BLaER1 (cell line): Measurements from ENCODE around the gene C6.
"Not testable (repeated sequence)": the region's sequence is repeated elsewhere in the genome, so short reads cannot be mapped to it uniquely, and the experiment has no call there.

ENCODE experiments used
- H3K27ac ChIP-seq: shearing (Covaris generic); formaldehyde crosslinking; 2 replicates; pipeline ENCODE4 v1.8.1; 2022
- H3K27me3 ChIP-seq: shearing (Covaris generic); formaldehyde crosslinking; 2 replicates; pipeline ENCODE4 v1.8.1; 2022
- H3K36me3 ChIP-seq: shearing (Covaris generic); formaldehyde crosslinking; 2 replicates; pipeline ENCODE4 v1.8.1; 2022
- H3K4me1 ChIP-seq: shearing (Covaris generic); formaldehyde crosslinking; 2 replicates; pipeline ENCODE4 v1.8.1; 2022
- H3K4me2 ChIP-seq: shearing (Covaris generic); formaldehyde crosslinking; 2 replicates; pipeline ENCODE4 v1.8.1; 2022
- H3K4me3 ChIP-seq: shearing (Covaris generic); formaldehyde crosslinking; 2 replicates; pipeline ENCODE4 v1.8.1; 2022
- H3K9ac ChIP-seq: shearing (Covaris generic); formaldehyde crosslinking; 2 replicates; pipeline ENCODE4 v1.8.1; 2022
- H3K9me3 ChIP-seq: shearing (Covaris generic); formaldehyde crosslinking; 2 replicates; pipeline ENCODE4 v1.8.1; 2022
- H4K20me1 ChIP-seq: shearing (Covaris generic); formaldehyde crosslinking; 2 replicates; pipeline ENCODE4 v1.8.1; 2022
- Cebpa-rat ChIP-seq: shearing (Covaris generic); IDR thresholded peaks from 2 replicates; pipeline ENCODE4 v1.8.1; 2022

Gene C6

GRCh38 chr5:41232797-41233196 is 19.5 kb upstream of the C6 start:
- no peaks in the 10 kb centered on the region for H3K4me1 ChIP-seq
- H3K4me3 ChIP-seq, result no peak overlapping the region
- H3K36me3 ChIP-seq, result no peaks in the 10 kb centered on the region
- no peak overlapping the region for H3K4me2 ChIP-seq
- peaks cover 14% of the 10 kb centered on the region for H3K9me3 ChIP-seq
- TF ChIP-seq Cebpa-rat, result no peak
- no peaks in the 10 kb centered on the region for H4K20me1 ChIP-seq
- H3K27ac ChIP-seq, result no peak overlapping the region
- no peak overlapping the region for H3K9ac ChIP-seq
- H3K27me3 ChIP-seq, result no peaks in the 10 kb centered on the region

- not testable (repeated sequence) for H3K27me3 ChIP-seq, H3K4me2 ChIP-seq, H3K4me3 ChIP-seq, H3K36me3 ChIP-seq, H3K27ac ChIP-seq, H3K9ac ChIP-seq, H3K4me1 ChIP-seq, H4K20me1 ChIP-seq
- peaks cover 14% of the 10 kb centered on the region for H3K9me3 ChIP-seq
Observed at GRCh38 chr5:41230276-41230675, 16.9 kb upstream of the C6 start.

DNA sequence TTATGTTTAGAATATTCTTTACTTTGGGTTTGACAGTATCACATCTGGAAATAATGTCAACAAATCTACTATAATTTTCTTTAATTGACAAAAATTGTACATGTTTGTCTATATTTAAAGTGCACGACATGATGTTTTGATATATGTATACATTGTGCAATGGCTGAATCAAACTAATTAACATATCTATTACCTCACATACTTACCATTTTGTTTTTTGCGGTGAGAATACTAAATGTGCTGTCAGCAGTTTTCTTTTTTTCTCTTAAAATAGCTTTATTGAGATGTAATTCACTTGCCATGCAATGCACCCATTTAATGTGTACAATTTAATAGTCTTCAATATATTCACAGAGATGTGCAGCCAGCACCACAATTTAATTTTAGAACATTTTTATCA is 10.6 kb upstream of the C6 start:
- H3K27me3 ChIP-seq, result no peaks in the 10 kb centered on the region
- no peak for TF ChIP-seq Cebpa-rat
- no peaks in the 10 kb centered on the region for H4K20me1 ChIP-seq
- H3K9me3 ChIP-seq, result no peaks in the 10 kb centered on the region
- H3K4me3 ChIP-seq, result no peak overlapping the region
- no peak overlapping the region for H3K27ac ChIP-seq
- H3K4me2 ChIP-seq, result no peak overlapping the region
- no peak overlapping the region for H3K9ac ChIP-seq
- no peaks in the 10 kb centered on the region for H3K4me1 ChIP-seq
- H3K36me3 ChIP-seq, result no peaks in the 10 kb centered on the region

GRCh38 chr5:41219658-41220269 is 6.4 kb upstream of the C6 start:
- Histone ChIP-seq H3K9ac (no peak overlapping the region), H3K27ac (no peak overlapping the region), H3K4me2 (no peak overlapping the region), H3K4me1 (no peaks in the 10 kb centered on the region), H4K20me1 (no peaks in the 10 kb centered on the region), H3K4me3 (no peak overlapping the region), H3K36me3 (no peaks in the 10 kb centered on the region), H3K27me3 (no peaks in the 10 kb centered on the region), H3K9me3 (no peaks in the 10 kb centered on the region)
- no peak for TF ChIP-seq Cebpa-rat

GRCh38 chr5:41218929-41219657 is 5.8 kb upstream of the C6 start:
- H3K9ac ChIP-seq, result no peak overlapping the region
- H3K4me1 ChIP-seq, result no peaks in the 10 kb centered on the region
- no peak overlapping the region for H3K4me3 ChIP-seq
- H4K20me1 ChIP-seq, result no peaks in the 10 kb centered on the region
- H3K36me3 ChIP-seq, result no peaks in the 10 kb centered on the region
- H3K4me2 ChIP-seq, result no peak overlapping the region
- H3K27me3 ChIP-seq, result no peaks in the 10 kb centered on the region
- H3K27ac ChIP-seq, result no peak overlapping the region
- H3K9me3 ChIP-seq, result no peaks in the 10 kb centered on the region
- TF ChIP-seq Cebpa-rat, result no peak

GRCh38 chr5:41214182-41214581 is 850 bp upstream of the C6 start:
- Histone ChIP-seq H3K4me2 (no peak overlapping the region), H3K4me3 (no peak overlapping the region), H3K36me3 (no peaks in the 10 kb centered on the region), H3K9ac (no peak overlapping the region), H3K4me1 (no peaks in the 10 kb centered on the region), H3K27me3 (no peaks in the 10 kb centered on the region), H4K20me1 (no peaks in the 10 kb centered on the region), H3K27ac (no peak overlapping the region), H3K9me3 (no peaks in the 10 kb centered on the region)
- no peak for TF ChIP-seq Cebpa-rat

- Histone ChIP-seq H3K9me3 (no peaks in the 10 kb centered on the region), H4K20me1 (no peaks in the 10 kb centered on the region), H3K4me1 (no peaks in the 10 kb centered on the region), H3K27ac (no peak overlapping the region), H3K36me3 (no peaks in the 10 kb centered on the region), H3K4me2 (no peak overlapping the region), H3K27me3 (no peaks in the 10 kb centered on the region), H3K4me3 (no peak overlapping the region), H3K9ac (no peak overlapping the region)
- TF ChIP-seq Cebpa-rat, result no peak
Observed at GRCh38 chr5:41212935-41213334, 397 bp downstream of the C6 start.

DNA sequence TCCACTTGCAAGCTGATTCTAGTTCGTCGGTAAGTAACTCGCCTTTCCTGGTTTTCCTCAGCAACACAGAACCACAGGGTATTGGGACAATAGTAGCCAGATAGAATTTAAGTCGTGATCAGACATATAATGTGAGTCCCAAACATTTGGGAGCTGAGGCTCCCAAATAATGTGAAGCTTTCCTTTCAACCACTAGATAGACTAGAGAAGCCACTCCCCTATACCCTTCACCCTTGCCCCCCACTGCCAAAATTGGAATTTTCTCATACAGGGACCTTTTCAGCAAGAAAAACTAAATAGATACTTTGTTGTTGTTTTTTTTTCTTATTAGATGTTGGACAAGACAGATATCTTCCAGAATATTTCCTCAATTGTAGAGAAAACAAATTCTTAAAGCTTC is 1.9 kb downstream of the C6 start:
- H3K4me2 ChIP-seq, result no peak overlapping the region
- no peak overlapping the region for H3K9ac ChIP-seq
- no peaks in the 10 kb centered on the region for H3K4me1 ChIP-seq
- H3K36me3 ChIP-seq, result no peaks in the 10 kb centered on the region
- no peak overlapping the region for H3K27ac ChIP-seq
- no peak overlapping the region for H3K4me3 ChIP-seq
- no peaks in the 10 kb centered on the region for H3K9me3 ChIP-seq
- H3K27me3 ChIP-seq, result no peaks in the 10 kb centered on the region
- no peak for TF ChIP-seq Cebpa-rat
- no peaks in the 10 kb centered on the region for H4K20me1 ChIP-seq

GRCh38 chr5:41205475-41205874 is 7.9 kb downstream of the C6 start:
- H4K20me1 ChIP-seq, H3K27ac ChIP-seq, H3K36me3 ChIP-seq, H3K4me2 ChIP-seq, H3K9me3 ChIP-seq, H3K9ac ChIP-seq, H3K4me1 ChIP-seq, H3K4me3 ChIP-seq, H3K27me3 ChIP-seq: not testable (repeated sequence)

DNA sequence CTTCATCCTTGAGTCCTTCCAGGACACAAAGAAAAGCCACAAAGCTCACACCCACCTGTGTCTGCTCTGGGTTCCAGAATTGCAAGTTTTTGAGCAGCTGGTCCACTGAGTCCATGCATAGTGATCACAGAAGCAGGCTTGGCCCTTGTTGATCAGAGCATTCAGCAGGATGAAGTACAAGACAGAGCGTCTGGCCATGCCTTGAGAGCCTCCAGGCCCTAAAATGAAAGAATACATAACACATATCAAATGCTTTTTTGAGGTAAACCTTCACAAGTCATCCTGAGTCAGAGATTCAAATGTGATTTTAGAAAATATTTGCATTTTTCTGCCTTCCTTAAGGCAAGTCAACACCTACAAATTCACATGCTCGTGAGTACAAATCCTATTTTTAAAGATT is 10.3 kb downstream of the C6 start:
- TF ChIP-seq Cebpa-rat, result no peak
- Histone ChIP-seq H3K36me3 (no peaks in the 10 kb centered on the region), H3K4me1 (no peaks in the 10 kb centered on the region), H3K9me3 (peaks cover 5% of the 10 kb centered on the region; the same call in 1 of the 2 replicates), H3K27ac (no peak overlapping the region), H3K9ac (no peak overlapping the region), H3K27me3 (no peaks in the 10 kb centered on the region), H3K4me2 (no peak overlapping the region), H4K20me1 (no peaks in the 10 kb centered on the region), H3K4me3 (no peak overlapping the region)
